DMS153 (cell line): Measurements from ENCODE around the gene NCLN.
"Not testable (repeated sequence)": the region's sequence is repeated elsewhere in the genome, so short reads cannot be mapped to it uniquely, and the experiment has no call there.

Experiments used
- DNase-seq: peaks from one replicate; lab custom pipeline; 2025; lab: John Stamatoyannopoulos, UW

The NCLN gene

DNA sequence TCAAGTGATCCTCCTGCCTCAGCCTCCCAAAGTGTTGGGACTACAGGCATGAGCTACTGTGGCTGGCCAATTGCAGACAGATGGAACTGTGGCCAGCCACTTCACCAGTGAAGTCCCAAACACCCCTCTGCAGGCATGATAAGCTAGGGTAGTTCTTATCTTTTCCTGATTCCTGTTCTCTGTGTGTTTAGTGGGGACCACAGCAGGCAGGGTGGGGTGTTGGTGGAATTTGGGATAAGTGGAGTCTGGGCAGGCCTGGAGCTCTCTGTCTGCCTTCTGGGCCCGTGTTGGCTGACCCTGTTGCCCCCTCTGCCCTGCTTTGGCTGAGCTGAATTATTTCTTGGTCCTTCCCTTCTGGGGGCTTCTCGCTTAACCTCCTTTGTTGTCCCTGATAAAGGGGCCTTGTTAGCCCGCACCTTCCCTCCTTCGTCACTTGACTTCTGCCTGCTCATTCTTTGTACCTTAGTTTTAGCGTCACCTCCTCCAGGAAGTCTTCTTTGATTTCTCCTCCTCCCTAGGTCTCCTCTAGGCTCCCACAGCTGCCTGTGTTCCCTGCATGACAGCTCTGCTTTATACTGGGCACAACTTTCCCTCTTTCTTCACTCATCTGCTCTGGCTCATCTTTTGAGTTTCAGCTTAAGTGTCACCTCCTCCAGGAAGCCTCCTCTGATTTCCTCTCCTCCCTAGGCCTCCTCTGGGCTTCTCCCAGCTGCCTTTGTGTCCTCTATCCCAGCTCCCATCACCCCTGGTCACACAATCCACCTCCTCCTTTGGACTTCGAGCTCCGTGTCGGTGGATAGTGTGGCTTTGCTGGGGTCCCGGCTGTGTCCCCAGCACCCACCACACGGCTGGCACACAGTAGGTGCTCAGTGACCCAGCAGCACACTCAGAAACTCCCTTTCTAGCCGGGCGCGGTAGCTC, 1.7 kb upstream of the NCLN start:
- DNase-seq, result no peak

DNA sequence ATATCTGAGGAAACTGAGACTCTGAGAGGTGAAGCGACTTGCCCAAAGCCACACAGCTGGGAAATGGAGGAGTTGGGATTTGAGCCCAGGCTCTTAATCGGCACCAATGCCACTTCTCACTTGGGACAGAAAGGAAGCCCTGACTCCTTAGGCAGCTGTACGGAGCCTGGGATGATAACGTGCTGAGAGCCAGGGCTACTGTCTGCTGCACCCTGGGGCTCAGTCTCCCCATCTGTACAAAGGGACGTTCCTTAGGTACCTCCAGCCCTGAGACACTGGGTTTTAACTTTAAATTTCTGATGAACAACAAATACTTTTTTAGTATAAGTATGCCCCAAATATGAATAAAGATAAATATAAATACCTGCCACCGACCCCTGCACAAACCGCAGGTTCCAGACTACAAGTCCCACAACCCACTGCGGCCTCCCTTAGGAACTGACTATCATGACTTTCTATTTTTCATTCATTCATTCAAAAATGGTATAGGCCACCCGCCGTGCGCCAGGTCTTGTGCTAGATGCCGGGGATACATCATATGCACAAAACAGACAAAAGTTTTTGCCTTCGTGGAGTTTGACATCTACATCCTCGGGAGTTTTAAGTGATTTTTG, 776 bp upstream of the NCLN start:
- peak; percentile 62 for DNase-seq

DNA sequence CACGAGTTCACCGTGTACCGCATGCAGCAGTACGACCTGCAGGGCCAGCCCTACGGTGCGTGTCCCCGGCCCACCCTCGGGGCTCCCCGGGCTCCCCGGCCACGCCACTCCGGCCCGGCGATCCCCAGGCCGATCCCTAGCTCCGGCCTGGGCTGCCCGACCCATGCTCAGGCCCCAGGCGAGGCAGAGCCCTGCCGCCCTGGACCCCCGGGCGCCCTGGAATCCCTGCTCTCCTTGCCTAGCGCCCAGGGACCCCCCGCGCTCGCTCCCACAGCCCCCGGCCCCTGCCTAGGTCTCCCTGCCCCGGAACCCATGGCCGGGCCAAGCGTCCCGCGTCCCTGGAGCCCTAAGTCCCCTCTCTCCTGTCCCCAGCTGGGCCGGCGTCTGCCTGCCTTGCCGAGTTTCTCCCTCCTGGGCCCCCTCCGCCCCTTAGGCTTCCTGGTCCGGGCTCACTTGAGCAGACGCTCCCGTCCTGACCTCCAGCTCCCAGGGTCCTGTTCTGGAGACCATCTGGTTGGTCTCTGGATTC, 494 bp downstream of the NCLN start:
- no peak for DNase-seq

DNA sequence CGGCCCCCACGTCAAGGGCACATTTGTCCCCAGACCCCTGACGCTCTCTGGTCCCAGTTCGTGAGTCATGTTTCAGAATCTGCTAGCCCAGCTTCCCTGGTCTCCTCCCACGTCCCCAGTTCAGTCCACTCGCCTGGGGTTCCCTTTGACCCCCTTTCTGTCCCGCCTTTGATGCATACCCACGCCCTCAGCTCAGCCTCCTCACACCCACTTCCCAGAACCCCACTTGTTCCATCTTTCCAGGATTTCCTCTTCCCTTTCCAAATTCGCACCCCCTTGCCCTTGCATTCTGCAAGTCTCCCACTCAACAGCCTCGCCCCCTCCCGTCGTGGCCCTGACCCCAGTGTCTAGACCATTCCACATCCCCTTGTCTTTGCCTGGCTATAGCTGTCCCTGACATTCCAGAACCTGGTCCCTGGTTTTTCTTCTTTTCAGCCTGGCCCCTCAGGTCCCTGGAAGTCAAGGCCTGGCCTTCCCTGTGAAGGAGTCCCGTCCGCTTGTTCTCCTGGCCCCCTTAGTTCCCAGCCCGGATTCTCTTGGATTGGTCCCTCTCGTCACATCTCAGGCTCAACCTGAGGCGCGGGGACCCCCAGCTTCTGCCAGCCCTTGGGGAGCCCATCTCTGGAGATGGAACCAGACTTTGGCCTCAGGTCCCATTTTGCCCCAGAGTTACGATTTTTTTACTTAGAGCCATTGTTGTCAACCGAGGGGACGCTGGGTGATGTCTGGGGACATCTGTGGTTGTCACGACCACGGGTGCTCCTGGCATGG, 1.3 kb downstream of the NCLN start:
- DNase-seq, result no peak

DNA sequence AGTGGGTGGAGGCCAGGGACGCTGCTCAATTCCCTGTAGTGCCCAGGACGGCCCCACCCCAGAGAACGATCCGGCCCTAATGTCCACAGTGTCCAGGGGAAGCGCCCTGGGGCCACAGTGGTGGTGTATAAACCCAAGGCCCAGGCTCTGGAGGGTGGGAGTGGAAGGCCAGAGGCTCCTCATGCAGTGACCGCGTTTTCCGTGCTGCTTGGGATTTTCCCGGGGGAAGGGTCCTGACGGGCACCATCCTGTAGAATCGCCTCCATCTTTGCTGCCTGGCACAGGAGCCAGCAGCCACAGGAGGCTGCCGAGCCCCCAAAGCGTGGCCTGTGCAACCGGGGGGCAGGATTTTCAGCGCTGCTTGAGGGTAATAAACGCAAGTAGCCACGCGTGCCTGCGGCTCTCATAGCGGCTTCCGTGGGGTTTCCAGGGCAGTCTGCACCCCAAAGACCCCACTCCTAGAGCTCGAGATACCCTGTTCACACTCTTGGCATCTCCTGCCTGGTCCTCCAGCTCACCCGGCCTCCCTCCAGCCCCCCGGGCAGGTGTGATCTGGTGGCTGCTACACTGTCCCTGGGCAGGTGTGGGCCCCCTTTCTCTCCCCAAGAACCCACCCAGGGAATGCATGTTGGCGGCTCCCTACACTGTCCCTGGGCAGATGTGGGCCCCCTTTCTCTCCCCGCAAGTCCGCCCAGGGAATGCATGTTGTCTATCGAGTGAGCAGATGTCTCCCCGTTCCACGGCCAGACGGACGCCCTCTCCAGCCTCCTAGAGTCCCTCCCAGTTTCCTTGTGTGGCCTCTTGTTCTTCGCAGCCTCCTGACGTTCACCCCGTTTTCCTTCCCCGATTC, 2.2 kb downstream of the NCLN start:
- no peak for DNase-seq

DNA sequence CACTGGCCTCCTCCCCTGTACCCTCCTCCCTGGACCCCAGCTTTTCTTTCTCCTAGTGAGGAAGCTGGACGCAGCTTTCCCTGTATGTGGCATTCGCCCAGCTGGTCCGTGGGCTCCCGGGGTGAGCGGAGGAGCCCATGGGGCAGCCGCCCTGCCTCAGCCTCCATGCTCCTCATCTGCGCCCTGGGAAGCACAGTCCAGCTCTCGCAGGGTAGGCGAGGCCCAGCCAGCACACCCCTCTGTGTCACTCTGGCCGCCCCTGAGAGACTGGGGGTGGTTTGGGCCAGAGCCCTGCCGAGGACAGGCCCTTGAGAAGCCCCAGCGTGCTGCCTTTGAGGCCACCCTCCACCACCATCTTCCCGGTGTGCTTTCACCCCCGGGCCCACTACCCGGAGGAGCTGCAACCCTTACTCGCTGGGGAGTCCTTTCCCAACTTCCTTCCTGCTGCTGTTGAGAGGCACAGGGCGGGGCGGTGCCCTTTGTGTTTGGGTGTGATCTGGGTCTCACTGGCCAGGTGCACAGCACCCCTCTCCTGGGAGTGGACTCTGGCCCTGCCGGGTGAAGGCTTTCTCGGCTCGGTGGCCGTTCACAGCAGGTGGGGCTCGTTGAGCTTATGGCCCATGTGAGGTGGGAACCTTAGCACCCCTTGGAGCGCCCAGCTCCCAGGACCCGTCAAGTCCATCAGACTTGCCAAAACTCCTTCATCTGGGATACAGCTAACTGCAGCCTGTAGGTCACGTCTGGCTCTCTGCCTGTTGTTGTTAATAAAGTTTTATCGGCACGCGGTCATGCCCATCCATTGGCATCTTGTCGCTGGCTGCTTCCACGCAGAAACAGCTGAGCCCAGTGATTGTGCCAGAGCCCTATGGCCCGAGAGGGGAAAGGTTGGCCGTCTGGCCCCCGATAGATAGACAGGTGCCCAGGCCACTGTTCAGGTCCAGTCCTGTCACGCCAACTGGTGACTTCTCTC, 3.2 kb downstream of the NCLN start:
- no peak for DNase-seq

DNA sequence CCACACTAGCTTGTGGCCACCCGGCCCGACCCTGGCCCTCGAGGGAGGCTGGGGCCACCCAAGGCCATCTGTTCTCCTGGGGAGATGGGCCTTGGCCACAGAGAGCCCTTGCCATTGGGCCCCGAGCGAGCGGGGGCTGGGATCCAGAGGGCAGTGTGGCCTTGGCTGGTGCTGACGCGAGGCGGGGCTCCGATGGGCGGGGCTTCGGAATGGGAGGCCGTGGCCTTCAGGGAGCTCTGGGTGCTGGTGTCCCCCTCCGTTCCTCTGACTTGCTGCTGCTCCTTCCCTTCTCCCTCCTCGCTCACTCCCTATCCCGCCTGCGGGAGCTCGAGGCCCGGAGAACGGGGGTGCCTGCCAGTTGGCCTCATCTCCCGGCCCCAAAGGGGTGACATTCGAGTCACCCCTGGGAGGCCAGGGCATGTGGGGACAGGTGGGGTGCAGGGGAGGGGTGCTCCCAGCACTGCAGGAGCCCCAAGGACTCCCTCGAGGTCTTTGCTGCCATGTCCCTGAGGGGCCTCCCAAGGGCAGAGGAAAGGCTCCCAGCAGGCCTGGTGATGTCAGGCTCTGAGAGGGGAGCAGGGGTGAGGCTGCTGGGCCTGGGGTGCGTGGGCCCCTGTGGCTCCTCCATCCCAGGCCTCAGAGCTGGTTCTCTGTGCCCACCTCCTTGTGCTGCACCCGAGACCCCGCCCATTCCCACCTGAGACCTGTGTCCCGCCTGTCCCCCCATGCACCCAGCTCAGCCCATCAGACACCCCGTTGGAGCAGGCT, 4.2 kb downstream of the NCLN start:
- DNase-seq, result no peak

DNA sequence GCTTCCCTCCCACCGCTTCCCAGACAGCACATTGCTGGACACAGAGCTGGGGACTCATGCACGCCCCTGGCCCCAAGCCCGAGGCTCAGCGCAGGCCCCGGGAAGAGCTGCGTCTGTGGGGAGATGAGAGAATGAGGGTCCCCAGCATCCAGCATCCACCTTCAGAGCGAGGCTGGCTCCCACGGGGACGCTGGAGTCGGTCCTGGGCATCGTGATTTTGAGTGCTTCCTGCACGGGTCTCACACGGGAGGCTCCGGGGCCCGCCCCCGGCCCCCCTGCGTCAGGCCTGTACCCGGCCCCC, 4.7 kb downstream of the NCLN start:
- no peak for DNase-seq

DNA sequence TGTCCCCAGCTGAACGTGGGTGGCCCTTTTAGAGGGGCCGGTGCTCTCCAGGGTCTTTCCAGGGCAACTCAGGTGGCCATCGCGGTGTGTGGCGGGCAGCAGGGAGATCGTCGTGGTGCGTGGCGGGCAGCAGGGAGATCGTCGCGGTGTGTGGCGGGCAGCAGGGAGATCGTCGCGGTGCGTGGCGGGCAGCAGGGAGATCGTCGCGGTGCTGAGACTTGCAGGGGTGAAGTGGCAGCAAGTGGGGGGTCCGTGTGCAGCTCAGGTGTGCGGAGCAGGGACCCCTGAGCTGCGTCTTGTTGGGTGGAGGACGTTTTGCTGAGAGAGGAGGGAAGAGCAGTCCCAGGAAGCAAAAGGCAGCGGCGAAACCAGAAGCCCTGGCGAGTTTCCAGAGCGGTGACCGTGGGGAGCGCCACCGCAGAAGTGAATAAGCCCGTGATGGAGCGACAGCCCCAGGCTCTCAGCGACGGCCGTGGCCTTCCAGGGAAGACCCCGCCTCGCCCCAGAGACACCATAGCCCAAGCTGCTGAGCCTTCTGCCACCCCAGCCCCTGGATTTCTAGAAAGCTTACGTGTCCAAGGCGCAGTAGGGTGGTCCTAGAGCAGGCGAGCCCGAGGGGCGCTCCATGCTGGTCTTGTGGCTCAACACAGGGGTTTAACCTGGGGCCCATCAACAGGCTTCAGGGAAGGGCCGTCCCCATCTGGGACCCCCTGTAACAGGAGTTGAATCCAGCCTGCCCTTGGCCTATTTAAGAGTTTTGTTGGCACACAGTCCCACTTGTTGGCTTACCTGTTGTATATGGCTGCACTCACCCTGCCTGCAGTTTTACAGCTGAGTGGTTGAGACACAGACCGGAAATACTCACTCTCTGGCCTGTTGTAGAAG, 5.4 kb downstream of the NCLN start:
- DNase-seq, result no peak

DNA sequence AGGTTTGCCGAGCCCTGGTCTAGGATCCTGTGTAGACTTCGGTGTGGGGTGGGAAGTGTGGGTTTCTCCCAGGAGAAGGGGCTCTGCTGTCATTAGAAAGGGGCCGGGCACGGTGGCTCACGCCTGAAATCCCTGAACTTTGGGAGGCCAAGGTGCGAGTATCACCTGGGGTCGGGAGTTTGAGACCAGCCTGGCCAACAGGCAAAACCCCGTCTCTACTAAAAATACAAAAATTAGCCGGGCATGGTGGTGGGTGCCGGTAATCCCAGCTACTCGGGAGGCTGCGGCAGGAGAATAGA, 6.0 kb downstream of the NCLN start:
- DNase-seq, result not testable (repeated sequence)

DNA sequence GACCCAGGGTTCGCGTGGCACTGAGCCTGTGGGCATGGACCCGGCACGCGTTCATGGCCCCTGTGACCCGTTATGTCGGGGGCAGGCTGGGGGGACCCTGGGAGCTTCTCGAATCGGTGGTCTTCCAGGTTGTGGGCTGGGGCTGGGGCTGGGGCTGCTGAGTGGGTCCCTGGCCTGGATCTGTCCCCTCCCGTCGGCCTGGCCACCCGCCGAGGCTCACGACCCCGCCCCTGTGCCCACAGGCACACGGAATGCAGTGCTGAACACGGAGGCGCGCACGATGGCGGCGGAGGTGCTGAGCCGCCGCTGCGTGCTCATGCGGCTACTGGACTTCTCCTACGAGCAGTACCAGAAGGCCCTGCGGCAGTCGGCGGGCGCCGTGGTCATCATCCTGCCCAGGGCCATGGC, 6.5 kb downstream of the NCLN start:
- no peak for DNase-seq

DNA sequence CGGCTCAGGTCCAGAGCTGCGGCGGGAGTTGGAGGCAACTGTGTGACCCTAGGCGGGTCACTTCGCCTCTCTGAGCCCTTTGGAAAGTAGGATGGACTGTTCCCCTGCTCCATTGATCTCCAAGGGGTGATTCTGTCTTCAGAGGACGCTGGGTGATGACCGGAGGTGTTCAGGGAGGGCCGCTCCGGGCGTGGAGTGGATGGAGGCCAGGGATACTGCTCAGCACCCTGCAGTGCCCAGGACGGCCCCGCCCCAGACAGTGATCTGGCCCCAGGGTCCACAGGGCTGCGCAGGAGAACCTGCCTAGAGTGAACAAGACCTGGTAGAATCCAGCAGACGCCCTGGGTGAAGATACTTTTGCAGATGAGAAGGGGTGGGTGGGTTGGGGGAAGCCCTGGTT, 7.0 kb downstream of the NCLN start:
- DNase-seq, result no peak

DNA sequence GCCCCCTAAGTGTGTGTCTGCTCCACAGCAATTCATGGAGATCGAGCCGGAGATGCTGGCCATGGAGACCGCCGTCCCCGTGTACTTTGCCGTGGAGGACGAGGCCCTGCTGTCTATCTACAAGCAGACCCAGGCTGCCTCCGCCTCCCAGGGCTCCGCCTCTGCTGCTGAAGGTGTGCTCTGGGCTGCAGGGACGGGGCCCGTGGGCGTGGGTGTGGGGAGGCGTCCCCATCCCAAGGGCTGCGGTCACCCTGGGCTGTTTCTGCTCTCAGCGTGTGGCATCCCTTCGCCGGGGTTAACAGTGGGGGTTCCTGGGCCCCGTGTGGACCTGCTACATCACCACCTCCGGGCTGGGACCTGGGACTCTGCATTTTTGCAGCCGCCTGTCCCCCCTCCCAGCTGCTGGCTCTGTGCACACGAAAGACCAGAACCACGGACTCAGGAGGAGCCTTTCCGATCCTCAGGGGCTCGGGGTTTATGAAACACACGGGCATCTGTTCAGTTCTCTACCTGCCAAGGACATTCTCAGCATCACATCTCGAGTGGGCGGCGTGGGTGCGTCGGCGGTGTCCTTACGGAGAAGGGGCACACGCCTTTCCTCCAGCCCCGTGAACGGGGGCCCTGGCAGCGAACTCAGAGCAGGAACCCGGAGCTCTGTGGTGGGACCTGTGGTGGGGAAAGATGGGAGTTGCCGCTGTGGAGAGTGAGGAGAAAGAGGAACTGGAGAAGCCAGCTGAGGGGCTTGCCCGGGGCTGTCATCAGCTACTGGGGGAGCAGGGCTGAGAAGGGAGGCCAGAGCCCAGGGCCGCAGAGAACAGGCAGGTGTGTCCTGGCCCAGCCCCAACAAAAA, 7.8 kb downstream of the NCLN start:
- no peak for DNase-seq

DNA sequence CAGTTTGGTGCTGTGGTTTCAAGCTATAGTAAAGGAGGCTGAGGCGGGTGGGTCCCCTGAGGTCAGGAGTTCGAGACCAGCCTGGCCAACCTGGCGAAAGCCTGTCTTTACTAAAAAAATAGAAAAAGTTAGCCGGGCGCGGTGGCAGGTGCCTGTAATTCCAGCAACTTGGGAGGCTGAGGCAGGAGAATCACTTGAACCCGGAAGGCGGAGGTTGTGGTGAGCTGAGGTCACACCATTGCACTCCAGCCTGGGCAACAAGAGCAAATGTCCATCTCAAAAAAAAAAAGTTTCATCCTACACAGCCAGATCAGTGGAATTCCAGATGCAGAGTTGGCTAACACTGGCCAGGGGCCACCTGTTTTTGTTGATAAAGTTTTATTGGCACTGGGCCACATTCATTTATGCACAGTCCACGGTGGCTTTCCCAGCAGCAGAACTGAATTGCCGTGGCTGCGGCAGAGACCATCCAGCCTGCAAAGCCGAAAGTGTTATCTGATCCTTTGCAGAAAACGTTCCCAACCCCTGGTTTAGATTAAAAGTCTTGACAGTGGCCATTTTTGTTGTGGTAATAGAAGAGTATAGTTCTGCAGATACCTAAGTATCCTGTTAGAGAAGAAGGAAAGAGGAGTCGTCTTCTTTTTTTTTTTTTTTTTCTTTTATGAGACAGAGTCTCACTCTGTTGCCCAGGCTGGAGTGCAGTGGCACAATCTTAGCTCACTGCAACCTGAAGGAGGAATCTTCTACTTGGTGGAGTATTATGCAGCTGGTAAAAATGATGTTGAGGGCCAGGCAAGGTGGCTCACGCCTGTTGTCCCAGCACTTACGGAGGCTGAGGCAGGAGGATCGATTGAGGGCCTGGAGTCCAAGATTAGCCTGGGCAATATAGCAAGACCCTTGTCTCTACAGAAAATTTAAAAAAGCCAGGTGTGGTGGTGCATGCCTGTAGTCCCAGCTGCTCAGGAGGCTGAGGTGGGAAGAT, 8.7 kb downstream of the NCLN start:
- DNase-seq, result no peak

DNA sequence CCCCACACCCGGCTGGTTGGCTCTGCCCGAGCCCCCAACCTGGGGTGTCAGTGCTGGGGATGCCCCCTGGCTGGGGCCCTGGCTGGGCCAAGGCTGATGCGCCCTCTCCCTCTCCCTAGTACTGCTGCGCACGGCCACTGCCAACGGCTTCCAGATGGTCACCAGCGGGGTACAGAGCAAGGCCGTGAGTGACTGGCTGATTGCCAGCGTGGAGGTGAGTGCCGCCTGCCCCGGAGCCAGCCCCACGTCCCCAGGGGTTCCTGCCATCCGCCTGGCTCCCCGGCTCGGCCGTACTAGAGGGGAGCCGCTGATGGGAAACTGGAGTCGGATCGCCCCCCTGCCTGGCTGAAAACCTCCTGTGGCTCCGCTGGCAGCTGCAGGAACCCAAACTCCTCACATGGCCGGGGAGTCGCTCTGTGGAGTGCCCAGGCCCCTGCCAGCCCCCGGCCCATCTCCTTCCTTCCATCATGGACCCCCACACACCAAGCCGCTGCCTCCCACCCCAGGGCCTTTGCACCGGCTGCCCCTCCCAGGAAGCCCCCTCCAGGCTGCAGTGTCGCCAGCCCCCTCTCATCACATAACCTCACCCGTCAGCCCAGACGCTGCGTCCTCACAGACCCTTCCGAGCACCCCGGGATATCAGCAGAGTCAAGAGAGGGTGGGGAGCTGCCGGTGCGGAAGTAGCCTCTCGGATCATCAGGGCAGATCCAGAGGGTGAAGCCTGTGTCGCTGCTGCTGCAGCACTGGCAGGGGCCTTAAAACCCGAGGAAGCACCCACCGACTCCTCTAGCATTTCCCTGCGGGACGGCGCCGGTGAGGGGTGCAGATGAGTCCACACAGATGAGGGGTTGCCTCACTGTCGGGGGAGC, 10.6 kb downstream of the NCLN start:
- no peak for DNase-seq

DNA sequence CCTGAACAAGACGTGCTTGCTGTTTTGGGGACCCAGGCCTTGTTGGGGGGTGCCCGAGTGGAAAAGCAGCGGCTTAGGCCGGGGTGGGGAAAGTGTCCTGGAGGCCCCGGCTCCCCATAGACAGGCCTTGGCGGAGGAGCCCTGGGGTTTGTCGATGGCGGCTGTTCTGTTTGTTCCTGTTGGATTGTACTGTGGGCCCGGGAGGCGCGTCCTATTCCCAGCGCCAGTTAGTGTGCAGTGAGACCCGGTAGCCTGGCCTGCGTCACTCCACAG, 11.1 kb downstream of the NCLN start:
- no peak for DNase-seq
